Neuronal stem cell (in vitro differentiated cells): ENCODE results near the gene TMEM38B.

Experiments used
- DNase-seq: peaks from one replicate; pipeline ENCODE4 v3.0.0-alpha.2; 2013; ENCODE audit warnings: low spot score
- H2AFZ ChIP-seq: one replicate; pipeline ENCODE4 v1.6.1; 2013; ENCODE audit warnings: mild to moderate bottlenecking, low read length, inconsistent platforms
- H2AK5ac ChIP-seq: 2 replicates; pipeline ENCODE4 v1.6.1; 2013; ENCODE audit warnings: low read depth, mild to moderate bottlenecking, inconsistent platforms, low read length, moderate library complexity, mixed read lengths
- H2BK120ac ChIP-seq: 2 replicates; pipeline ENCODE4 v1.6.1; 2013; ENCODE audit warnings: low read depth, mild to moderate bottlenecking, inconsistent platforms, low read length, moderate library complexity, mixed read lengths
- H2BK12ac ChIP-seq: one replicate; pipeline ENCODE4 v1.6.1; 2013; ENCODE audit warnings: low read length, inconsistent platforms
- H2BK15ac ChIP-seq: 2 replicates; pipeline ENCODE4 v1.6.1; 2013; ENCODE audit warnings: mild to moderate bottlenecking, low read length, inconsistent platforms, mixed read lengths
- H2BK5ac ChIP-seq: one replicate; pipeline ENCODE4 v1.6.1; 2013; ENCODE audit warnings: inconsistent platforms, mild to moderate bottlenecking, low read length, moderate library complexity
- H3K14ac ChIP-seq: one replicate; pipeline ENCODE4 v1.6.1; 2013; ENCODE audit warnings: low read length, inconsistent platforms
- H3K18ac ChIP-seq: 2 replicates; pipeline ENCODE4 v1.6.1; 2013; ENCODE audit warnings: low read length, inconsistent platforms
- H3K23ac ChIP-seq: 2 replicates; pipeline ENCODE4 v1.6.1; 2013; ENCODE audit warnings: low read depth, mild to moderate bottlenecking, mixed read lengths, low read length, inconsistent platforms; ENCODE audit not compliant: poor library complexity
- H3K27ac ChIP-seq: replicated peaks from 3 replicates; pipeline ENCODE4 v1.5.1; 2013; ENCODE audit warnings: low read length, inconsistent platforms
- H3K27me3 ChIP-seq, 3 experiments: 2 replicates each; pipeline ENCODE4 v1.6.1; 2013; ENCODE audit warnings: low read length in 3 of 3, mild to moderate bottlenecking in 2 of 3, inconsistent platforms in 1 of 3, low read depth in 1 of 3, mixed read lengths in 1 of 3, moderate library complexity in 1 of 3; ENCODE audit not compliant: control insufficient read depth in 3 of 3, insufficient read depth in 3 of 3
- H3K36me3 ChIP-seq, 2 donors: replicated peaks in 1 of 2; 2 replicates each; pipeline ENCODE4 v1.6.1; 2013; ENCODE audit warnings: low read length in 2 of 2; ENCODE audit not compliant: control insufficient read depth in 2 of 2, insufficient read depth in 2 of 2
- H3K4ac ChIP-seq: 2 replicates; pipeline ENCODE4 v1.6.1; 2013; ENCODE audit warnings: inconsistent platforms, mild to moderate bottlenecking, low read length, moderate library complexity
- H3K4me1 ChIP-seq, 2 donors: 1 replicate in 1 of 2; 2 replicates in 1 of 2; pipeline ENCODE4 v1.6.1; 2013; ENCODE audit warnings: low read length in 2 of 2, low read depth in 1 of 2; ENCODE audit not compliant: control insufficient read depth in 2 of 2, insufficient read depth in 1 of 2
- H3K4me2 ChIP-seq: one replicate; pipeline ENCODE4 v1.6.1; 2013; ENCODE audit warnings: mild to moderate bottlenecking, low read length, inconsistent platforms; ENCODE audit not compliant: insufficient read depth, poor library complexity, severe bottlenecking
- H3K4me3 ChIP-seq, 2 donors: 2 replicates each; pipeline ENCODE4 v1.5.1; 2013; ENCODE audit warnings: low read length in 2 of 2, mild to moderate bottlenecking in 2 of 2, inconsistent platforms in 1 of 2, moderate library complexity in 1 of 2
- H3K79me1 ChIP-seq: one replicate; pipeline ENCODE4 v1.6.1; 2013; ENCODE audit warnings: low read depth, mild to moderate bottlenecking, inconsistent platforms, low read length, moderate library complexity
- H3K9ac ChIP-seq: one replicate; pipeline ENCODE4 v1.6.1; 2013; ENCODE audit warnings: mild to moderate bottlenecking, low read depth, low read length, inconsistent platforms; ENCODE audit not compliant: poor library complexity
- H3K9me3 ChIP-seq, 2 donors: replicated peaks in 1 of 2; 2 replicates each; pipeline versions ENCODE3 to v1.6.1; 2013; ENCODE audit warnings: low read length in 2 of 2, mild to moderate bottlenecking in 2 of 2, inconsistent platforms in 1 of 2, low read depth in 1 of 2, mixed read lengths in 1 of 2, moderate library complexity in 1 of 2; ENCODE audit not compliant: control insufficient read depth in 2 of 2, insufficient read depth in 1 of 2
- H4K8ac ChIP-seq: one replicate; pipeline ENCODE4 v1.6.1; 2013; ENCODE audit warnings: low read depth, mild to moderate bottlenecking, inconsistent platforms, low read length, moderate library complexity
- H4K91ac ChIP-seq: one replicate; pipeline ENCODE4 v1.6.1; 2013; ENCODE audit warnings: low read length, low read depth, mild to moderate bottlenecking, inconsistent platforms; ENCODE audit not compliant: poor library complexity
- WGBS, 2 donors: extraction: QIAGEN DNeasy Blood & Tissue Kit; methylation state at CpG; one replicate each; pipeline ENCODE4 v1.1.7; 2013; ENCODE audit warnings: missing lambda C conversion rate in 2 of 2, mixed read lengths in 1 of 2; ENCODE audit not compliant: insufficient read length in 2 of 2, insufficient replicate concordance in 1 of 2; ENCODE audit errors: extremely low coverage in 2 of 2; 5-methylcytosine and 5-hydroxymethylcytosine counted together

Gene TMEM38B

DNA sequence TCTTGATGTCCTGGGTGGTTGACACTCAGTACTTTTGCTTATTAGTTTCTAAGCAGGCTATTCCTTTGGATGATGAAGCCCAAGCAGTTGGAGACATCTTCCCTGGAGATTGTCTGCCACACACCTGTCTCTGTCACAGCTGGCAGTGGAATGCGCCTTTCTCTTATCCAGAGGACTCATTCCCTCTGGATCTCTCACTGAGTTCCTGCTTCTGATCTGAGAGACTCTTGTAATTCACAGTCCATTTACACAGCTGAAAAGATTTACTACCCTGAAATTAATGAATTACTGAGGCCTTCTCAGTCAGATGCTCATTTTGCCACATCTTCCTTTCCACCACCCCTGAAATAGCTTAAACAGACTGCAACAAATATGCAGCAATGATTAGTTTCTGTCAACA lies 16.2 kb upstream of the TMEM38B start:
- DNase-seq = no peak
- no peak overlapping the region for H3K9ac ChIP-seq
- no CpG with 5 or more reads among the region's 1 CpG for WGBS, 2 donors

DNA sequence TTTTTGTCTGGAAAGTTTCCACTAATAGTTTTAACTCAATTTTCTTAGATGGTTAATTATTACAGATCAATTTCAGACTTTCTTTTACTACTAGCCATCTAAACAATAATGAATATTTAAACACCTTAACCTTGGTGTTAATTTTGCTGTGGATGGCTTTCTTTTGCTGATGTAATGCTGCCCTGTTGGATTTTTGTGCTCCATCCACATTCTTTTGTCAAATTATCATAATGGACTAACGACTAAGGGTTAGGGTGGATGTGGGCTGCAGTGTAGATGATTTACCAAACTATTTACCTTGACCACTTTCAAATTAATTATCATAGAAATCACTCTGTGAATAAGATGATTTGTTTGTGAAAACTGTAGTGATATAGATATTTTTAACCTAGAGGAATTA lies 15.6 kb upstream of the TMEM38B start:
- H2BK5ac ChIP-seq = no peak overlapping the region
- H3K27ac ChIP-seq = no peak overlapping the region
- H4K91ac ChIP-seq = no peak overlapping the region
- no peak overlapping the region for H4K8ac ChIP-seq
- no peak overlapping the region for H3K18ac ChIP-seq
- peaks cover 7 to 13% of the 10 kb centered on the region in 2 donors for H3K4me1 ChIP-seq
- H3K27me3 ChIP-seq = peaks cover 0 to 2% (median 0%) of the 10 kb centered on the region in 3 experiments
- no peaks in the 10 kb centered on the region for H3K79me1 ChIP-seq
- no peak overlapping the region for H3K4me2 ChIP-seq
- WGBS, 2 donors = no CpG with 5 or more reads among the region's 1 CpG
- H2BK12ac ChIP-seq = no peak overlapping the region
- H3K36me3 ChIP-seq = no peaks in the 10 kb centered on the region
- no peak overlapping the region for H2AFZ ChIP-seq
- DNase-seq = no peak
- H3K23ac ChIP-seq = no peak overlapping the region
- no peak overlapping the region for H3K14ac ChIP-seq
- H3K9me3 ChIP-seq = no peaks in the 10 kb centered on the region
- H3K4ac ChIP-seq = no peak overlapping the region
- H2BK15ac ChIP-seq = no peak overlapping the region
- no peak overlapping the region for H2BK120ac ChIP-seq
- H3K9ac ChIP-seq = no peak overlapping the region
- H3K4me3 ChIP-seq = no peak overlapping the region
- H2AK5ac ChIP-seq = no peak overlapping the region

More for the DNA sequence above, 16.2 kb upstream of the TMEM38B start:
- Histone ChIP-seq H2AFZ (no peak overlapping the region), H2BK15ac (no peak overlapping the region), H3K36me3 (no peaks in the 10 kb centered on the region), H2BK5ac (no peak overlapping the region), H3K27me3 (peaks cover 0 to 2% (median 0%) of the 10 kb centered on the region in 3 experiments), H3K4me1 (peaks cover 7 to 14% of the 10 kb centered on the region in 2 donors), H2BK12ac (no peak overlapping the region), H3K4me2 (no peak overlapping the region), H3K79me1 (no peaks in the 10 kb centered on the region), H4K91ac (no peak overlapping the region), H3K4me3 (no peak overlapping the region), H2BK120ac (no peak overlapping the region), H3K9me3 (no peaks in the 10 kb centered on the region), H3K23ac (no peak overlapping the region), H2AK5ac (no peak overlapping the region), H3K4ac (no peak overlapping the region), H3K18ac (no peak overlapping the region), H4K8ac (no peak overlapping the region), H3K14ac (no peak overlapping the region), H3K27ac (no peak overlapping the region)

DNA sequence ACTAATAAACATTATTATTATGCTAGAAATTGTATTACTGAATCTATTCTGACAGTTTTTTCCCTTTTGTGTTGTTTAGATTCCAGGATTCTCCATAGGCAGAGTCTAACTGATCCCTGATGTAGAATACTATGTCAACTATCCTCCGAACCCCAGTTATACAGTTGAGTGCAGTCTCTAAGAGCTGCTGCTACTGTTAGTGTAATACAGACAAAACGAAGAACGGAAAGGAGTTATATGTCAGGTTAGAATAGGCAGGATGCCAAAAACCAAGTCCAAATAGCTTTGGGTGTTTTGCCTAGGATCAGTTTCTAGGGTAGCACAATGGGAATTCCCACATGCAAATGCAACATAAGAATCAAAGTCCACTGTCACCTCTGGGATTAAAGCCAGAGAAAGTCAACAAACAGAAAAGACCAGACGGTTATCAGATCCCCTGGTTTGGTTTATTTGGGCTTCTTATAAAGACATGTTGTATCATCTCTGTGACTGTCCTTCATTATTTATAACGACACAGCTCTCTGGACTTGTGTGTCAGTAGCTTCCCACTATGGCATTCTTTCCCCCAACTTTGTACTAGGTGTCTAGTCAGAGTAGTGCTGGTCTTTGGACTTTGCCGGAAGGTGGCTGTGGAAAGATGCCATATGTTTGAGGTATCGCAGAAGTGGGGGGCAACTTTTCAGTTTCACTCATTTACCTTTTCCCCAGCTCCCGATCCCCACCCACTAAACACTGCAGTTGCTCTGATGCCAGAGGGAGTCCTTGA lies 14.9 kb upstream of the TMEM38B start:
- no peak overlapping the region for H2BK12ac ChIP-seq
- H2BK120ac ChIP-seq = no peak overlapping the region

DNA sequence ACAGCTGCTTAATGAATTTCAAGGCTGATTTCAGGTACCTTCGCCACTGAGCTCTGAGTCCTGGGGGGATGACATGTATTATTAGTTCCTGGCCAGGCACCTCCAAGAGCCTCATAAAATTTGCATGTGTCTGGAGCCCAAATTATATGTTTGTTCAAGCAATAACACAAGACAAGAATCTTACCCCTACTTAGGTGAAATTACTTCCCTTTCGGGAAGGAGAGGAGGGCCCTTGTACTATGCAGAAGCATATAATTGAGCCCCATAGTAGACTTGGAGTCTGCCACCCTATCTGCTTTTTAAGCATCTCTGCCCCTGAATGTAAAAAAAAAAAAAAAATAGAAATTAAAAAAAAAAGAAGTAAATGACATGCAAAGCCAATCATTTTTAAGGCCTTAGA lies 13.0 kb upstream of the TMEM38B start:
- H3K27me3 ChIP-seq = no peaks in the 10 kb centered on the region
- no peaks in the 10 kb centered on the region for H3K79me1 ChIP-seq
- no peak overlapping the region for H3K14ac ChIP-seq
- H2BK5ac ChIP-seq = no peak overlapping the region
- no peaks in the 10 kb centered on the region for H3K9me3 ChIP-seq
- H2BK120ac ChIP-seq = no peak overlapping the region
- H3K23ac ChIP-seq = no peak overlapping the region
- no peak overlapping the region for H3K4me3 ChIP-seq
- no peak overlapping the region for H3K9ac ChIP-seq
- H4K8ac ChIP-seq = no peak overlapping the region
- DNase-seq = no peak
- no peak overlapping the region for H2BK12ac ChIP-seq
- H3K36me3 ChIP-seq = no peaks in the 10 kb centered on the region
- no peak overlapping the region for H2AFZ ChIP-seq
- no peak overlapping the region for H3K18ac ChIP-seq
- H3K4me1 ChIP-seq = peaks cover 7 to 9% of the 10 kb centered on the region in 2 donors
- H3K27ac ChIP-seq = no peak overlapping the region
- no peak overlapping the region for H2AK5ac ChIP-seq
- H2BK15ac ChIP-seq = no peak overlapping the region
- no CpG with 5 or more reads among the region's 2 CpGs for WGBS, 2 donors
- no peak overlapping the region for H3K4ac ChIP-seq
- no peak overlapping the region for H3K4me2 ChIP-seq
- no peak overlapping the region for H4K91ac ChIP-seq

More for the DNA sequence above, 14.9 kb upstream of the TMEM38B start:
- no peaks in the 10 kb centered on the region for H3K9me3 ChIP-seq
- H3K36me3 ChIP-seq = no peaks in the 10 kb centered on the region
- no peak overlapping the region for H4K91ac ChIP-seq
- DNase-seq = no peak
- H3K4ac ChIP-seq = no peak overlapping the region
- H3K79me1 ChIP-seq = no peaks in the 10 kb centered on the region
- peaks cover 7 to 9% of the 10 kb centered on the region in 2 donors for H3K4me1 ChIP-seq
- no peaks in the 10 kb centered on the region for H3K27me3 ChIP-seq
- H4K8ac ChIP-seq = no peak overlapping the region
- no peak overlapping the region for H2BK5ac ChIP-seq
- no peak overlapping the region for H3K4me3 ChIP-seq
- no peak overlapping the region for H3K18ac ChIP-seq
- H2AK5ac ChIP-seq = no peak overlapping the region
- no peak overlapping the region for H3K9ac ChIP-seq
- no peak overlapping the region for H2AFZ ChIP-seq
- no peak overlapping the region for H3K4me2 ChIP-seq
- no peak overlapping the region for H3K27ac ChIP-seq
- no CpG with 5 or more reads among the region's 8 CpGs for WGBS, 2 donors
- no peak overlapping the region for H3K14ac ChIP-seq
- H3K23ac ChIP-seq = no peak overlapping the region
- no peak overlapping the region for H2BK15ac ChIP-seq
